Stromal cell of bone marrow (primary cell): Measurements from ENCODE around the gene BAIAP3.

Source experiments
- DNase-seq: peaks from one replicate; pipeline ENCODE4 v3.0.0-alpha.2; 2012; ENCODE audit warnings: low read depth

BAIAP3 gene

GRCh38 chr16:1334739-1335138, 1.3 kb downstream of the BAIAP3 start:
- DNase-seq: no peak

GRCh38 chr16:1335211-1335971, 1.9 kb downstream of the BAIAP3 start:
- DNase-seq: no peak

- no peak for DNase-seq
These were observed 2.6 kb downstream of the BAIAP3 start for GRCh38 chr16:1335996-1336395.

GRCh38 chr16:1336619-1337018, 3.2 kb downstream of the BAIAP3 start:
- DNase-seq: no peak

GRCh38 chr16:1337486-1337885, 4.0 kb downstream of the BAIAP3 start:
- no peak for DNase-seq

GRCh38 chr16:1338119-1338730, 4.8 kb downstream of the BAIAP3 start:
- DNase-seq: no peak

- no peak for DNase-seq
These were observed 5.6 kb downstream of the BAIAP3 start for GRCh38 chr16:1338855-1339675.

GRCh38 chr16:1340730-1341494, 7.5 kb downstream of the BAIAP3 start:
- no peak for DNase-seq

GRCh38 chr16:1341495-1342420, 8.3 kb downstream of the BAIAP3 start:
- no peak for DNase-seq

GRCh38 chr16:1342526-1343427, 9.3 kb downstream of the BAIAP3 start:
- peak; percentile 24 for DNase-seq

- no peak for DNase-seq
These were observed 10.2 kb downstream of the BAIAP3 start for GRCh38 chr16:1343428-1344242.

GRCh38 chr16:1344499-1344898, 11.1 kb downstream of the BAIAP3 start:
- no peak for DNase-seq

- DNase-seq: no peak
These were observed 11.6 kb downstream of the BAIAP3 start for GRCh38 chr16:1345087-1345486.

- DNase-seq: no peak
These were observed 12.4 kb downstream of the BAIAP3 start for GRCh38 chr16:1345651-1346421.

- DNase-seq: no peak
These were observed 13.2 kb downstream of the BAIAP3 start for GRCh38 chr16:1346422-1347285.

GRCh38 chr16:1347286-1347855, 13.9 kb downstream of the BAIAP3 start:
- no peak for DNase-seq

- DNase-seq: no peak
These were observed 14.5 kb downstream of the BAIAP3 start for GRCh38 chr16:1347962-1348361.
